NCI-H1694 treated with DMSO at 0.1 percent for 48 hours (cell line): ENCODE data around the gene NAP1L4.
"Not testable (repeated sequence)": the region's sequence is repeated elsewhere in the genome, so short reads cannot be mapped to it uniquely, and the experiment has no call there.

Source experiments
- DNase-seq: peaks from one replicate; lab custom pipeline; 2025; lab: John Stamatoyannopoulos, UW

NAP1L4 gene

GRCh38 chr11:2958251-2958650 is 33.9 kb downstream of the NAP1L4 start:
- DNase-seq: no peak

GRCh38 chr11:2955906-2956476 is 36.1 kb downstream of the NAP1L4 start:
- no peak for DNase-seq

GRCh38 chr11:2954263-2954662 is 37.9 kb downstream of the NAP1L4 start:
- no peak for DNase-seq

GRCh38 chr11:2952290-2952689 is 39.8 kb downstream of the NAP1L4 start:
- DNase-seq: no peak

GRCh38 chr11:2951231-2952110 is 40.7 kb downstream of the NAP1L4 start:
- DNase-seq: no peak

- no peak for DNase-seq
These were observed 41.3 kb downstream of the NAP1L4 start for GRCh38 chr11:2950825-2951224.

- DNase-seq: no peak
These were observed 42.2 kb downstream of the NAP1L4 start for GRCh38 chr11:2949920-2950319.

GRCh38 chr11:2947744-2948143 is 44.4 kb downstream of the NAP1L4 start:
- no peak for DNase-seq

- DNase-seq: peak; percentile 40
These were observed 46.3 kb downstream of the NAP1L4 start for GRCh38 chr11:2945757-2946287.

- peak; percentile 78 for DNase-seq
These were observed 46.9 kb downstream of the NAP1L4 start for GRCh38 chr11:2945031-2945756.

- no peak for DNase-seq
These were observed 47.6 kb downstream of the NAP1L4 start for GRCh38 chr11:2944530-2944929.

GRCh38 chr11:2943711-2944118 is 48.4 kb downstream of the NAP1L4 start:
- no peak for DNase-seq

- no peak for DNase-seq
These were observed 49.0 kb downstream of the NAP1L4 start for GRCh38 chr11:2942872-2943710.

- no peak for DNase-seq
These were observed 49.7 kb downstream of the NAP1L4 start for GRCh38 chr11:2942447-2942846.

GRCh38 chr11:2940921-2941821 is 51.0 kb downstream of the NAP1L4 start:
- no peak for DNase-seq

GRCh38 chr11:2940147-2940920 is 51.8 kb downstream of the NAP1L4 start:
- DNase-seq: no peak

- not testable (repeated sequence) for DNase-seq
These were observed 53.4 kb downstream of the NAP1L4 start for GRCh38 chr11:2938458-2939418.

GRCh38 chr11:2937641-2938457 is 54.3 kb downstream of the NAP1L4 start:
- not testable (repeated sequence) for DNase-seq
